Measurements from ENCODE around the gene ABL1. TPM values are rescaled to one million over a fixed set of nuclear protein-coding genes. Genes with fewer than 3 reads are reported as not detected.

ABL1 gene
- total RNA-seq, 1 experiment from 2014 or later, result 78.6 TPM

DNA sequence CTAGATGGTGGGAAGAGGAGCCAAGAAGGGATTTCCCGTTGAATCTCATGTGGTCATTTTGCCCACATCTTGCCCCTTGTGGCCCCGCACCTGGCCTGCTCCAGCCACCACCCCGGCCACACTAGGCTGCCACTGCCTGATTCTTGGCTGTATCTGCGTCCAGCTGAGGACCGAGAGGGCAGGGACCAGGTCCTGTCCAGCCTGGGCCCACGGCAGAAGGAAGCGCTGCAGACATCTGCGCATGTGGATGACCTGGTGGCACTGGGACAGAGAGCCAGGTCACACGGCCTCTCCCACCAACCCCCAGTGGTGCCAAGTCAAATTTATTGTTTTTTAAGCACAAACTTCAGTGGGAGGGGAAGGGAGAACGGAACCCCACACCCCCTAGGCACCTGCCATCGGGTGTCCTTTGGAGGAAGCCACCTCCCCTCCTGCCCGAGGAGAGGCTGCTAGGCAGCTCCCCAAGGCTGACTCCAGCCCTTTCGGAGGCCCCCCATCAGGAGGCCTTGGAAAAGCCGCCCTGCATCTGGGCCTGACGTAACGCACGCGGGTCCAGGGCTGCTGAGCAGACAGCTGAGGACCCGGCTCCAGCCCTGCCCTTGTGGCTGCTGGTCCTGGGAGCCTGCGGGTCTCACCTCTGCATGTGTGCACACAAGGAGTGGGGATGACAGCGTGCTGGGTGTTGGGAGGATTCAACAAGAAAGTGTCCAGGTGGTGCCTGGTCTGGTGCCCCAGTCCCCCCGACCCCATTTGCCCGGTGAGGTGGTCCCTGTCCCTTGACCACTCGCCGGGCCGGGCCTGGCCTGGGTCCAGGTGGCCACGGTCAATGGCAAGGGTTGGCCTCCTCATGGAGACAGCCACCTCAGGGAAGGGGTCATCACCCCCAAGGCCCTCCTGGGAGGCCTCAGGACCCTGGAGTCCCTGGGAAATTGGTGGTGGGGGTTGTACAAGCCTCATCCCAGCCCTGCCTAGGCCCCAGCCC is 67.4 kb downstream of the ABL1 start:
- no TSS peak for BruUV-seq (replicated peaks)
- Histone ChIP-seq H3K4me3 (ENCODE audit: low read depth, low read length, poor library complexity, severe bottlenecking) (no peak overlapping the region), H3K9me3 (ENCODE audit: low read depth, low read length, poor library complexity, severe bottlenecking) (no peaks in the 10 kb centered on the region), H3K27ac (ENCODE audit: low read depth, low read length, poor library complexity, severe bottlenecking) (no peak overlapping the region), H3K27me3 (replicated peaks; ENCODE audit: insufficient read depth, low read depth, low read length, poor library complexity) (no peaks in the 10 kb centered on the region), H3K36me3 (ENCODE audit: insufficient read depth, low read length, poor library complexity, severe bottlenecking) (no peaks in the 10 kb centered on the region), H3K4me1 (ENCODE audit: insufficient read depth, low read length, poor library complexity, severe bottlenecking) (no peaks in the 10 kb centered on the region)
- intact Hi-C loops (cut with micrococcal nuclease; ENCODE audit: unreplicated experiment), result no loop called here
- ChIA-PET CTCF (no interaction called here), POLR2A (ENCODE audit: low non-redundant PET) (no interaction called here)
- no peak for DNase-seq (ENCODE audit: low spot score)
- TF ChIP-seq, protein P1, sequence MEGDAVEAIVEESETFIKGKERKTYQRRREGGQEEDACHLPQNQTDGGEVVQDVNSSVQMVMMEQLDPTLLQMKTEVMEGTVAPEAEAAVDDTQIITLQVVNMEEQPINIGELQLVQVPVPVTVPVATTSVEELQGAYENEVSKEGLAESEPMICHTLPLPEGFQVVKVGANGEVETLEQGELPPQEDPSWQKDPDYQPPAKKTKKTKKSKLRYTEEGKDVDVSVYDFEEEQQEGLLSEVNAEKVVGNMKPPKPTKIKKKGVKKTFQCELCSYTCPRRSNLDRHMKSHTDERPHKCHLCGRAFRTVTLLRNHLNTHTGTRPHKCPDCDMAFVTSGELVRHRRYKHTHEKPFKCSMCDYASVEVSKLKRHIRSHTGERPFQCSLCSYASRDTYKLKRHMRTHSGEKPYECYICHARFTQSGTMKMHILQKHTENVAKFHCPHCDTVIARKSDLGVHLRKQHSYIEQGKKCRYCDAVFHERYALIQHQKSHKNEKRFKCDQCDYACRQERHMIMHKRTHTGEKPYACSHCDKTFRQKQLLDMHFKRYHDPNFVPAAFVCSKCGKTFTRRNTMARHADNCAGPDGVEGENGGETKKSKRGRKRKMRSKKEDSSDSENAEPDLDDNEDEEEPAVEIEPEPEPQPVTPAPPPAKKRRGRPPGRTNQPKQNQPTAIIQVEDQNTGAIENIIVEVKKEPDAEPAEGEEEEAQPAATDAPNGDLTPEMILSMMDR (conservative IDR thresholded peaks at IDR 0.05; ENCODE audit: low read depth, low read length), result no peak
- TF ChIP-seq EZH2 (IDR thresholded peaks at IDR 0.05; ENCODE audit: borderline replicate concordance, low read depth, low read length, poor library complexity, severe bottlenecking), result no peak

DNA sequence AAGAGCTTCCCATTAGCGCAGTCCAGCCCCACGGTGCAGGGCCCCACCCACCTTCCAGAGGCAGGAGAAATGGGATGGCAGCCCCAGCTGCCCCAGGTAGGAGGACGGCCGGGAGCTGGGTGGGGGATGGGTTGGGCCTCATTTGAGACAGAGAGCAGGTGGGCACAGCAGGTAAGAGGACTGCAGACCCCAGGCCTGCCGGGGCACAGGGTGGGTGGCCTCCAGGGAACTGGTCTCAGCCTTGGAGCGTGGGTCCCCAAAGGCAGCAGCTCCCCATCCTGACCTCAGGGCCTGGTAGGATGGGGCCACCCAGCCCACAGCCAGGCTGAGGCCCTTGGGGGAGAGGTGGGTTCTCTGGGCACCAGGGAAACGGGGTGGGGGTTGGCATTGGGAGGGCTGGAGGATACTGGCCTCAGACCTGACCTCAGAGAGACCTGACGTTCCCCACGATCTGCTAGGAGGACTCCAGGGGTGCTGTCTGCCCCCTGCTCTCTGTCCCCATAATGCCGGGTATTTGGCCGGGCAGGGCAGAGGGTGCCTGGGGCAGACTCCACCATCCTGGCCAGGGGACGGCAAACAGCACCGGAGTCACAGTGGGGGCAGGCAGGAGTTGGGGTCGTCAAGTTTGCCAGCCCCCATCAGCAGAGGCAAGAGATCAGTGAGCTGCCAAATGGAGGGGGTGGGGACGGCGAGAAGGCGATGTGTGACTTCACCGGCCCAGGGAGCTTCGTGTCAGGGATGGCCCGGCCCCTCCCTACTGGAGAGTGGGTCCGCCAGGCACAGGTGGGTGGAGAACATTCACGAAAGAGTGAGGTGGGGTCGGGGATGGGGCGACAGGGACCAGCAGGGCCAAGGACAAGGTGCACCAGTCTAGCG is 68.4 kb downstream of the ABL1 start:
- BruUV-seq (replicated peaks), result no TSS peak
- intact Hi-C loops (cut with micrococcal nuclease; ENCODE audit: unreplicated experiment), result no loop called here
- Histone ChIP-seq H3K36me3 (ENCODE audit: insufficient read depth, low read length, poor library complexity, severe bottlenecking) (no peaks in the 10 kb centered on the region), H3K4me1 (ENCODE audit: insufficient read depth, low read length, poor library complexity, severe bottlenecking) (no peaks in the 10 kb centered on the region), H3K27me3 (replicated peaks; ENCODE audit: insufficient read depth, low read depth, low read length, poor library complexity) (no peaks in the 10 kb centered on the region), H3K4me3 (ENCODE audit: low read depth, low read length, poor library complexity, severe bottlenecking) (no peak overlapping the region), H3K27ac (ENCODE audit: low read depth, low read length, poor library complexity, severe bottlenecking) (no peak overlapping the region), H3K9me3 (ENCODE audit: low read depth, low read length, poor library complexity, severe bottlenecking) (no peaks in the 10 kb centered on the region)
- ChIA-PET CTCF (interaction anchor here (0.6 kb wide), 1 partner anchor 207 kb away, joined by 3 read pairs; no protein-coding TSS in a partner anchor), POLR2A (ENCODE audit: low non-redundant PET) (no interaction called here)
- DNase-seq (ENCODE audit: low spot score), result no peak
- TF ChIP-seq, protein P1 (conservative IDR thresholded peaks at IDR 0.05; ENCODE audit: low read depth, low read length), result no peak

DNA sequence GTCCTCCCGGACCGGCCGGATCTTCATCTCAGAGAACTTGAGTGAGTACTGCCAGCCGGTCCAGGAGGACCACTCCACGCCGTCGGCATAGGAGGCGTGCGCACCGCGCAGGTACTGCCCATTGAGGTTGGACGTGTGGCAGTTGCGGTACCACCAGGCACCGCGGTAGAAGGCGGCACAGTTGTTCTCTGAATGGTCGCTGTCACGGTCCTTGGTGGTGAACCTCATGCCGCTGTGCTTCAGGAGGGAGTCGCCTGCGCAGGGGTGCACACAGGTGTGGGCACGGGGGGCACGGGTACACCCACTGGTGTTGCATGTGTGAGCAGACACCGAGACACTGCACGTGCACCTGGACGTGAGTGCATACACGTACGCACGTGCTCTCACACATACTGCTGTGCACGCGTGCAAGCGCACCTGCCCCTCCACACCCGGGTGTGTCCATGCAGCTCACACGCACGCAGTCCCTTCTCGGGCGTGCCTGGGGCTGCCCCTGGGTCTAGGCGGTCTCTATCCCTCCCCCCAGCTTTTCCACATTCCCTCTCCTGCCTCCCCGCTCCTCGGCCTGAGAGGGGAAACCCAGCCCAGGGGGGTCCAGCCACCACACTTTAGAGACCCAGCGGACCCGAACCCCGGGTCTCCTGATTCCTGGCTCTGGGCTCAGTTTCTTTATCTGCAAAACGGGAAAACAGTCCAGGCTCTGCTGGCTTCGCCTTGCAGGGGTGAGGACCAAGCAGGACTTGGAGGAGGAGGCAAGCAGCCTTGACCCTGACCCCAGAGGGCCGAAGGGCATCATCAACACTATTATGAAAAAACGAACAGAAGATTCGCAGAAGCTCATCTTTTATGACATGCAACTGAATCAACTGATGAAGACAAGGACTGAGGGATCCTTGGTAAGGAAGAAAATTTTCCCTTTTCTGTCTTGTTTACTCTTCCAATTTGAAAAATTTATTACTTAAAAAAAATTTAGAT is 69.3 kb downstream of the ABL1 start:
- ChIA-PET POLR2A (ENCODE audit: low non-redundant PET) (no interaction called here), CTCF (no interaction called here)
- BruUV-seq (replicated peaks), result no TSS peak
- DNase-seq (ENCODE audit: low spot score), result no peak
- intact Hi-C loops (cut with micrococcal nuclease; ENCODE audit: unreplicated experiment), result no loop called here
- Histone ChIP-seq H3K9me3 (ENCODE audit: low read depth, low read length, poor library complexity, severe bottlenecking) (no peaks in the 10 kb centered on the region), H3K4me1 (ENCODE audit: insufficient read depth, low read length, poor library complexity, severe bottlenecking) (no peaks in the 10 kb centered on the region), H3K36me3 (ENCODE audit: insufficient read depth, low read length, poor library complexity, severe bottlenecking) (no peaks in the 10 kb centered on the region), H3K27ac (ENCODE audit: low read depth, low read length, poor library complexity, severe bottlenecking) (no peak overlapping the region), H3K27me3 (replicated peaks; ENCODE audit: insufficient read depth, low read depth, low read length, poor library complexity) (no peaks in the 10 kb centered on the region), H3K4me3 (ENCODE audit: low read depth, low read length, poor library complexity, severe bottlenecking) (no peak overlapping the region)
- no peak for TF ChIP-seq EZH2 (IDR thresholded peaks at IDR 0.05; ENCODE audit: borderline replicate concordance, low read depth, low read length, poor library complexity, severe bottlenecking)
- TF ChIP-seq, protein P1 (conservative IDR thresholded peaks at IDR 0.05; ENCODE audit: low read depth, low read length), result no peak

Data from A673 (cell line).